GM18505 (cell line): ENCODE results near the gene GNAZ.

ENCODE experiments used
- ATAC-seq: cut with Tn5 transposase; IDR thresholded peaks from one replicate; pipeline ENCODE4 v1.9.1; 2021; ENCODE audit not compliant: unreplicated experiment
- POLR2A ChIP-seq: IDR thresholded peaks from 4 replicates; pipeline ENCODE4 v1.6.1; 2011; ENCODE audit warnings: borderline replicate concordance; ENCODE audit not compliant: insufficient read depth, insufficient read length; ENCODE audit errors: extremely low read depth

Gene GNAZ

GRCh38 chr22:23071230-23072076, 1.1 kb downstream of the GNAZ start:
- TF ChIP-seq POLR2A = no peak
- ATAC-seq = no peak

- ATAC-seq = no peak
- TF ChIP-seq POLR2A = no peak
Measured at GRCh38 chr22:23072077-23072910, 2.0 kb downstream of the GNAZ start.

- ATAC-seq = no peak
- no peak for TF ChIP-seq POLR2A
Measured at GRCh38 chr22:23072911-23073491, 2.7 kb downstream of the GNAZ start.

DNA sequence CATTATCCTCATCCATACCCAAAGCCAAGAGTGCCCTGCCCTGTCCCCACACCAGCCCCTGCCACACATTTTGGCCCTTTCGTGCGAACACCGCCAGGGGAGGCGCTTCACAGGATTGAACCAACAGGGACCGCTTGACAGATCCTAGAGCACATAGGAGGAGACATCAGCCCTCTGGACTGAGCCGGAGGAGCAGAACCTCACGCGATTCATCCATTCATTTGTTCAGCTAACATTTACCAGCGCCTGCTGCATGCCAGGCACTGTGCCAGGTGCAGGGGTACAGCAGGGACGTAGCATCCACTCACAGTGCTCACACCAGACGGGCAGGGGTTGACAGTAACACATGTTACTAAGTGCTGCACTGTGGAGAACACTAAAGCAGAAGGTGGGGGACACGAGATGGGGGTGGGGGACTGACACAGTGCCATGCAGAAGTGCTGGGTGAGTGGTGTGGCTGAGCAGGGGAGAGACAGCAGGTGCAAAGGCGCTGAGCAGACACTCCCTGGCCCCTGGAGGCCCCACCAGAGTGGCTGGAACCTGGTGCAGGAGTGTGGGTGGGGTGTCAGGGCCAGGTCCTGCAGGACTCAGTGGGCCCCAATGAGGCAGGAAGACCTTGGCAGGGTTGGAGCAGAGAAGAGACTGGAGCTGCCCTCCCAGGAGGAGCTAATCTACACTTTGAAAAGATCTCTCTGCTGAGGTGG, 3.4 kb downstream of the GNAZ start:
- no peak for TF ChIP-seq POLR2A
- no peak for ATAC-seq

GRCh38 chr22:23074451-23074850, 4.1 kb downstream of the GNAZ start:
- ATAC-seq = no peak
- TF ChIP-seq POLR2A = no peak

- no peak for ATAC-seq
- no peak for TF ChIP-seq POLR2A
Measured at GRCh38 chr22:23075050-23075449, 4.7 kb downstream of the GNAZ start.

DNA sequence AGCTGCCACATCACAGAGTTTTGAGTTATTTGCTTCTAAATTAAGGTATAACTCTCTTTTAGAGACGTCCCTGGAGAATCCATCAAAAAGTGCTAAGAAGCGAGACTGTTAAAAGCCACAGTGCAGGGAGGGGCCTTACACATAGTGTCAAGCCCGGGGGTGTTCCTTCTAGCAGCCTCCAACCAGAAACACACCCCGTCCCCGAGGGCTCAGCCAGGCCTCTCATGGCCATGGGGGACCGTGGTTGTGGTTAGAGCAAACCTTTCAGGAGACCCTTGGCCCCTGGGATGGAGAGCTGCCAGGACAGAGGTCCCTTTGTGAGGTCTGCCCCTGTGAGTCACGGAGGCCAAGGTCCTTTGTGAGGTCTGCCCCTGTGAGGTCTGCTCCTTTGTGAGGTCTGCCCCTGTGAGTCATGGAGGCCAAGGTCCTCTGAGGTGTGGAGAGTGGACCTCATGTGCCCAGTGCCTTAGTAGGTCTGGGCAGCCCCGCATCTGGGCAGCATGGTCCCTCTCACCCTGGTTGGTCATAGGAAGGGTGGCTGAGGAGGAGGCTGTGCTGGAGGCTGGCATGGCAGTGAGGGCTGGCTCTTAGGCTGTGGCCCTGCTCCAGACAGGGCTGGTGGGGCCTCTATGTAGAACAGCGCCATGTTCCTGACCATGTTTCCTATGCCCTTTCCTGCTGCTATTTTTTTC, 5.4 kb downstream of the GNAZ start:
- no peak for TF ChIP-seq POLR2A
- no peak for ATAC-seq

- ATAC-seq = no peak
- TF ChIP-seq POLR2A = no peak
Measured at GRCh38 chr22:23076896-23077572, 6.7 kb downstream of the GNAZ start.

- TF ChIP-seq POLR2A = no peak
- no peak for ATAC-seq
Measured at GRCh38 chr22:23077627-23078461, 7.5 kb downstream of the GNAZ start.

DNA sequence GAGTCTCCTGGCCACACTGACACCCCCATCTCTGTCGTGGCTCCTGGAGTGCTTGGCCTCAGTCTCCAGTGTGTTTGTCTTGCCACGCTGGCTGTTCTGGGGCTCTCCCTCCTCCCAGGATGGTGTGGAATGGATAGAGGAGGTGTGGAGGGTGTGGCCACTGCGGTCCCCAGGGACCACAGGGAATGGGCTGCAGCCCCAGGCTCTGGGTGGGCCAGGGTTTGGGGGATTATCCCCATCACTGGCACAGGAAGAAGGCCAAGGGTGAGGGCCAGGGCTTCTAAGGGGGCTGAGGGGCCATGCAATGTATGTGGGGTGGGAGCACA, 8.1 kb downstream of the GNAZ start:
- TF ChIP-seq POLR2A = no peak
- no peak for ATAC-seq

DNA sequence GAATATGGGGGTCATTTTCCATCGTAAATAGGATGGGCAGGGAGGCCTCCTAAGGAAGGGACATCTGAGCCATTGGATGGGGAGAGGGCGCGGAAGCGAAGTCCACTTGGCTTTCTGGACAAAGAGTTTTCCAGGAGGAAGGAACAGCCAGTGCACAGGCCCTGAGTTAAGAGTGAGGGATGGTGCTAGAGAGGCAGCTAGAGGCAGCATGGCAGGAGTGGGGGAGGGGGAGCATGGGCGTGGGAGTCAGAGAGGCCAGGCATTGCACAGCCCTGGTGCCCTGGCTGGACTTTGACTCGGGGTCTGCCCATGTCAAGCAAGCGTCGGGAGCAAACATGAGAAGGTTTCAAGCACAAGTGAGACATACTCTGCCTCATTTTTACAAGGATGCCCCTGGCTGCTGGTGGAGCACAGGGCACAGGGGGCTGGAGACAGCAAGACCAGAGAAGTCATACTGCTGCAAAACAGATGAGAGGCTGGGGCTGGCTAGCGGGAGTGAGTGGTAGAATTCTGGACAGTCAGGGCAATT, 9.0 kb downstream of the GNAZ start:
- ATAC-seq = no peak
- no peak for TF ChIP-seq POLR2A
